HCT116 (cell line): ENCODE data around the gene AKNAD1. TPM values are rescaled to one million over a fixed set of nuclear protein-coding genes. Genes with fewer than 3 reads are reported as not detected.

Source experiments
- ATAC-seq: fragments of 200-7000 bp; cut with Tn5 transposase; 2 replicates; pipeline ENCODE4 v1.9.1; 2020; ENCODE audit warnings: mild to moderate bottlenecking, moderate library complexity
- BruUV-seq: library from RNA; stranded (reverse); fragments of 400-500 nt; replicated peaks from 2 replicates; lab custom pipeline; 2021; lab: Mats Ljungman, UMichigan
- CTCF ChIA-PET: fragments of 300-600 bp; sonication (Branson Sonifier 250); formaldehyde crosslinking; loops from one replicate; lab custom pipeline; 2021; ENCODE audit warnings: antibody characterized with exemption; lab: Charles Lee
- POLR2A ChIA-PET: fragments of 300-600, 350-600 bp; sonication (Branson Sonifier 250); formaldehyde crosslinking; loops from one replicate; lab custom pipeline; 2021; ENCODE audit warnings: antibody characterized with exemption; lab: Charles Lee
- RAD21 ChIA-PET, 2 experiments: fragments of 300-600 bp; sonication (Branson Sonifier 250); formaldehyde crosslinking; loops; one replicate each; lab custom pipeline; 2023; ENCODE audit warnings: low total read pairs in 2 of 2; ENCODE audit not compliant: uncharacterized antibody in 2 of 2, unreplicated experiment in 2 of 2, low non-redundant PET in 1 of 2; lab: Charles Lee
- DNase-seq: peaks from one replicate; pipeline ENCODE4 v3.0.0-alpha.2; 2010; ENCODE audit warnings: low read depth, low spot score
- H2AFZ ChIP-seq: fragments of 200-600 bp; shearing (Covaris generic), sonication (generic); 2 replicates; pipeline ENCODE4 v1.6.1; 2017; ENCODE audit warnings: low read depth, mixed run types, mixed read lengths, antibody characterized with exemption, low read length; ENCODE audit not compliant: poor library complexity, severe bottlenecking
- H3K27ac ChIP-seq: 2 replicates; pipeline ENCODE4 v1.5.1; 2012; ENCODE audit warnings: low read depth, low read length
- H3K27me3 ChIP-seq: fragments of 200-600 bp; sonication (generic); 2 replicates; pipeline ENCODE4 v1.6.1; 2016; ENCODE audit warnings: mixed run types, low read length, mixed read lengths; ENCODE audit not compliant: insufficient read depth
- H3K36me3 ChIP-seq, 2 experiments: fragments of 200-500 bp in 1 of 2; fragments of 200-600 bp in 1 of 2; sonication (Bioruptor generic) in 1 of 2; sonication (generic) in 1 of 2; 2 replicates each; pipeline versions ENCODE4 v1.5.1 to v1.6.1; 2014 to 2016; ENCODE audit warnings: low read length in 2 of 2, inconsistent platforms in 1 of 2, mixed read lengths in 1 of 2, mixed run types in 1 of 2; ENCODE audit not compliant: insufficient read depth in 2 of 2, control insufficient read depth in 1 of 2
- H3K4me1 ChIP-seq, 2 experiments: fragments of 200-600 bp in 1 of 2; sonication (generic) in 1 of 2; 2 replicates each; pipeline versions ENCODE4 v1.5.1 to v1.6.1; 2012 to 2017; ENCODE audit warnings: low read length in 2 of 2, inconsistent platforms in 1 of 2, mild to moderate bottlenecking in 1 of 2, mixed read lengths in 1 of 2, mixed run types in 1 of 2, moderate library complexity in 1 of 2; ENCODE audit not compliant: insufficient read depth in 2 of 2, control insufficient read depth in 1 of 2
- H3K4me2 ChIP-seq: fragments of 200-600 bp; sonication (generic); 2 replicates; pipeline ENCODE4 v1.6.1; 2017; ENCODE audit warnings: mixed run types, low read length, mixed read lengths
- H3K4me3 ChIP-seq, 2 experiments: fragments of 200-600 bp in 1 of 2; sonication (generic) in 1 of 2; replicated peaks in 1 of 2; 2 replicates each; pipeline ENCODE4 v1.5.1; 2011 to 2016; ENCODE audit warnings: low read length in 2 of 2, control low read depth in 1 of 2, low read depth in 1 of 2, mild to moderate bottlenecking in 1 of 2, mixed read lengths in 1 of 2, mixed run types in 1 of 2
- H3K79me2 ChIP-seq: fragments of 200-600 bp; sonication (generic); 2 replicates; pipeline ENCODE4 v1.6.1; 2017; ENCODE audit warnings: mild to moderate bottlenecking, mixed run types, low read length, moderate library complexity, mixed read lengths; ENCODE audit not compliant: insufficient read depth
- H3K9ac ChIP-seq: fragments of 200-600 bp; sonication (generic); 2 replicates; pipeline ENCODE4 v1.6.1; 2016; ENCODE audit warnings: low read length, mixed read lengths
- H3K9me2 ChIP-seq: fragments of 200-600 bp; sonication (generic), shearing (Covaris generic); 2 replicates; pipeline ENCODE4 v1.6.1; 2017; ENCODE audit warnings: mixed run types, mild to moderate bottlenecking, moderate library complexity; ENCODE audit not compliant: insufficient read depth
- H3K9me3 ChIP-seq, 2 experiments: fragments of 200-500 bp in 1 of 2; fragments of 200-600 bp in 1 of 2; sonication (Bioruptor generic) in 1 of 2; sonication (generic) in 1 of 2; 2 replicates each; pipeline ENCODE4 v1.6.1; 2014 to 2017; ENCODE audit warnings: low read length in 2 of 2, mixed read lengths in 2 of 2, inconsistent platforms in 1 of 2, low read depth in 1 of 2, mild to moderate bottlenecking in 1 of 2, mixed run types in 1 of 2, moderate library complexity in 1 of 2; ENCODE audit not compliant: control insufficient read depth in 1 of 2, insufficient read depth in 1 of 2
- H4K20me1 ChIP-seq: fragments of 200-600 bp; sonication (generic), shearing (Covaris generic); 2 replicates; pipeline ENCODE4 v1.6.1; 2017; ENCODE audit warnings: mixed run types, mild to moderate bottlenecking, moderate library complexity; ENCODE audit not compliant: insufficient read depth
- ATF3 ChIP-seq: IDR thresholded peaks from 2 replicates; pipeline ENCODE4 v1.6.1; 2012
- CTCF ChIP-seq, 3 experiments: fragments of 200-600 bp in 1 of 3; sonication (generic) in 1 of 3; IDR thresholded peaks in 2 of 3; conservative IDR thresholded peaks in 1 of 3; 2 replicates each; pipeline ENCODE4 v1.5.1; 2012 to 2017; ENCODE audit warnings: low read depth in 2 of 3, low read length in 2 of 3, antibody characterized with exemption in 1 of 3, borderline replicate concordance in 1 of 3, control low read depth in 1 of 3, mild to moderate bottlenecking in 1 of 3, mixed read lengths in 1 of 3, mixed run types in 1 of 3, moderate library complexity in 1 of 3; ENCODE audit not compliant: insufficient read depth in 1 of 3
- ELF1 ChIP-seq: IDR thresholded peaks from 2 replicates; pipeline ENCODE4 v1.6.1; 2012; ENCODE audit warnings: low read depth, borderline replicate concordance
- EZH2 ChIP-seq: fragments of 200-600 bp; sonication (generic); IDR thresholded peaks from 2 replicates; pipeline ENCODE4 v1.6.1; 2017; ENCODE audit warnings: antibody characterized with exemption, mixed run types
- EZH2phosphoT487 ChIP-seq: fragments of 200-600 bp; IDR thresholded peaks from 2 replicates; pipeline ENCODE4 v1.6.1; 2018; ENCODE audit warnings: antibody characterized with exemption, borderline replicate concordance
- FOSL1 ChIP-seq: IDR thresholded peaks from 2 replicates; pipeline ENCODE4 v1.6.1; 2012; ENCODE audit warnings: low read depth
- JUND ChIP-seq: IDR thresholded peaks from 2 replicates; pipeline ENCODE4 v1.6.1; 2012
- MAX ChIP-seq: IDR thresholded peaks from 2 replicates; pipeline ENCODE4 v1.6.1; 2012
- POLR2A ChIP-seq: IDR thresholded peaks from 2 replicates; pipeline ENCODE4 v1.7.0; 2011; ENCODE audit warnings: borderline replicate concordance; ENCODE audit not compliant: insufficient read depth, insufficient read length; ENCODE audit errors: extremely low read depth
- POLR2AphosphoS5 ChIP-seq: IDR thresholded peaks from 2 replicates; pipeline ENCODE4 v1.6.1; 2011; ENCODE audit warnings: mild to moderate bottlenecking, low read depth, low read length, moderate library complexity
- TCF7L2 ChIP-seq: IDR thresholded peaks from 2 replicates; pipeline ENCODE4 v1.7.0; 2011; ENCODE audit warnings: borderline replicate concordance, inconsistent platforms; ENCODE audit not compliant: insufficient read depth, insufficient read length; ENCODE audit errors: extremely low read depth
- YY1 ChIP-seq: IDR thresholded peaks from 2 replicates; pipeline ENCODE4 v1.6.1; 2011; ENCODE audit warnings: low read length, low read depth, moderate library complexity, mild to moderate bottlenecking; ENCODE audit not compliant: insufficient replicate concordance; ENCODE audit errors: extremely low read depth
- ZFX ChIP-seq: fragments of 450-650 bp; IDR thresholded peaks from 2 replicates; pipeline ENCODE4 v1.6.1; 2017
- ZNF274 ChIP-seq: fragments of 200-500 bp; sonication (Bioruptor generic); IDR thresholded peaks from 2 replicates; pipeline ENCODE4 v1.6.1; 2014; ENCODE audit warnings: mild to moderate bottlenecking, low read depth, low read length, inconsistent platforms
- intact Hi-C: fragments of 100-400 bp; cut with micrococcal nuclease; formaldehyde crosslinking; loops from 2 replicates; pipeline ENCODE4 v1.10.0; 2022
- total RNA-seq: library from RNA; stranded (reverse); gene quantifications from one replicate; pipeline ENCODE4 v1.2.1, GENCODE V29; 2021; ENCODE audit not compliant: unreplicated experiment
- TF ChIP-seq, protein P1 (sequence below): IDR thresholded peaks from 2 replicates; pipeline ENCODE4 v1.6.1; 2012; ENCODE audit warnings: low read depth

AKNAD1 gene
- total RNA-seq, 1 experiment from 2014 or later = 0.15 TPM

- H3K36me3 ChIP-seq = peaks cover 9 to 23% of the 10 kb centered on the region in 2 experiments; a peak in 3 of 4 replicates
- intact Hi-C loops = no loop called here
- POLR2A ChIA-PET = no interaction called here
Observed at GRCh38 chr1:108901106-108901505, 44.2 kb upstream of the AKNAD1 start.

More at GRCh38 chr1:108901106-108901505, 44.2 kb upstream of the AKNAD1 start:
- Histone ChIP-seq H3K9me3 (no peaks in the 10 kb centered on the region), H3K27me3 (no peaks in the 10 kb centered on the region), H3K79me2 (peaks cover 9% of the 10 kb centered on the region; the same call in 1 of the 2 replicates), H2AFZ (no peak overlapping the region), H3K9ac (no peak overlapping the region), H3K4me1 (no peaks in the 10 kb centered on the region), H3K4me2 (no peak overlapping the region), H3K27ac (no peak overlapping the region), H4K20me1 (no peaks in the 10 kb centered on the region), H3K4me3 (no peak overlapping the region), H3K9me2 (no peaks in the 10 kb centered on the region)
- TF ChIP-seq MAX (no peak), CTCF (IDR thresholded peaks at IDR 0.05 in 2 of 3, conservative IDR thresholded peaks at IDR 0.05 in 1 of 3; ENCODE audit: borderline replicate concordance in 1 of 3, insufficient read depth in 1 of 3, low read depth in 2 of 3, low read length in 2 of 3) (no peak), ZFX (no peak), JUND (no peak), FOSL1 (no peak), POLR2AphosphoS5 (no peak), EZH2 (no peak), ELF1 (no peak), POLR2A (no peak), ZNF274 (no peak), YY1 (no peak), EZH2phosphoT487 (no peak), TCF7L2 (no peak), ATF3 (no peak)
- TF ChIP-seq, protein P1, sequence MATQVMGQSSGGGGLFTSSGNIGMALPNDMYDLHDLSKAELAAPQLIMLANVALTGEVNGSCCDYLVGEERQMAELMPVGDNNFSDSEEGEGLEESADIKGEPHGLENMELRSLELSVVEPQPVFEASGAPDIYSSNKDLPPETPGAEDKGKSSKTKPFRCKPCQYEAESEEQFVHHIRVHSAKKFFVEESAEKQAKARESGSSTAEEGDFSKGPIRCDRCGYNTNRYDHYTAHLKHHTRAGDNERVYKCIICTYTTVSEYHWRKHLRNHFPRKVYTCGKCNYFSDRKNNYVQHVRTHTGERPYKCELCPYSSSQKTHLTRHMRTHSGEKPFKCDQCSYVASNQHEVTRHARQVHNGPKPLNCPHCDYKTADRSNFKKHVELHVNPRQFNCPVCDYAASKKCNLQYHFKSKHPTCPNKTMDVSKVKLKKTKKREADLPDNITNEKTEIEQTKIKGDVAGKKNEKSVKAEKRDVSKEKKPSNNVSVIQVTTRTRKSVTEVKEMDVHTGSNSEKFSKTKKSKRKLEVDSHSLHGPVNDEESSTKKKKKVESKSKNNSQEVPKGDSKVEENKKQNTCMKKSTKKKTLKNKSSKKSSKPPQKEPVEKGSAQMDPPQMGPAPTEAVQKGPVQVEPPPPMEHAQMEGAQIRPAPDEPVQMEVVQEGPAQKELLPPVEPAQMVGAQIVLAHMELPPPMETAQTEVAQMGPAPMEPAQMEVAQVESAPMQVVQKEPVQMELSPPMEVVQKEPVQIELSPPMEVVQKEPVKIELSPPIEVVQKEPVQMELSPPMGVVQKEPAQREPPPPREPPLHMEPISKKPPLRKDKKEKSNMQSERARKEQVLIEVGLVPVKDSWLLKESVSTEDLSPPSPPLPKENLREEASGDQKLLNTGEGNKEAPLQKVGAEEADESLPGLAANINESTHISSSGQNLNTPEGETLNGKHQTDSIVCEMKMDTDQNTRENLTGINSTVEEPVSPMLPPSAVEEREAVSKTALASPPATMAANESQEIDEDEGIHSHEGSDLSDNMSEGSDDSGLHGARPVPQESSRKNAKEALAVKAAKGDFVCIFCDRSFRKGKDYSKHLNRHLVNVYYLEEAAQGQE = no peak
- RAD21 ChIA-PET = no interaction called here
- ATAC-seq (no peak), DNase-seq (no peak)
- CTCF ChIA-PET = interaction anchor here (0.7 kb wide), 1 partner anchor 212 kb away, joined by 3 read pairs; a partner anchor contains a TSS
- BruUV-seq = no TSS peak
